Hindlimb muscle (tissue), 1 donor: ENCODE data around the gene CASP3. TPM values are rescaled to one million over a fixed set of nuclear protein-coding genes. Genes with fewer than 3 reads are reported as not detected.
"Not testable (repeated sequence)": the region's sequence is repeated elsewhere in the genome, so short reads cannot be mapped to it uniquely, and the experiment has no call there.

ENCODE experiments used
- DNase-seq: peaks from one replicate; pipeline ENCODE4 v3.0.0-alpha.2; 2013
- polyA plus RNA-seq: library from polyadenylated mRNA; unstranded; fragments of 120-200 nt; gene quantifications from one replicate; pipeline ENCODE4 v1.2.1, GENCODE V29; 2013; ENCODE audit not compliant: insufficient read length

Gene CASP3
- polyA plus RNA-seq, 1 donor, result 39.6 TPM

GRCh38 chr4:184628103-184628502 is 21.1 kb downstream of the CASP3 start:
- DNase-seq, result no peak

- not testable (repeated sequence) for DNase-seq
Observed at GRCh38 chr4:184625783-184626596, 23.3 kb downstream of the CASP3 start.

- DNase-seq, result no peak
Observed at GRCh38 chr4:184624972-184625554, 24.2 kb downstream of the CASP3 start.

DNA sequence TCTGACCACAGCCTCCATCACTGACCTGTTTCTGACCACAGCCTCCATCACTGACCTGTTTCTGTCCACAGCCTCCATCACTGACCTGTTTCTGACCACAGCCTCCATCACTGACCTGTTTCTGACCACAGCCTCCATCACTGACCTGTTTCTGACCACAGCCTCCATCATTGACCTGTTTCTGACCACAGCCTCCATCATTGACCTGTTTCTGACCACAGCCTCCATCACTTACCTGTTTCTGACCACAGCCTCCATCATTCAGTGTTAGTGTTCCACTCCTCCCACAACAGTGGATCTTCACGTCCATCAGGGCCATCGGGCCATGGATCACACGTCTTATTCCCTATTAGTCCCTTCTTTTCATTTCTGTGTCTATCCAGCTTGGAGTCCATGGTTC is 24.7 kb downstream of the CASP3 start:
- not testable (repeated sequence) for DNase-seq

DNA sequence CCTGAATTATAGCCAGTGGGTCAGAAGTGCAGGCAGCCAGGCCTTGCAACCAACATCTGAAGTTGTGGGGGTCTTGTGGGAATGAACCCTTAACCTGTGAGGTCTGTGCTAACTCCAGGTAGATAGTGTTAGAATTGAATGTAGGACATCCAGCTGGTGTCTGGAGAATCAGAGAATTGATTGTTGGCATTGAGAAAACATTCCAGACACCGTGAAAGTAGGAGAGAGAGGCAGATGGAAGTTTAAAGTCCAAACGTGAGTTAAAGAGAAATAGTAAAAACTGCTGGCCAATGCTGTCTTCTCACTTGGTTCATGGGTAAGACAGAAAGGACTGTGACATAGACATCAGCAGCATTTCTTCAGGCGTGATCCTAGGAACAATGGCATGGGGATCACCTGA is 27.7 kb downstream of the CASP3 start:
- DNase-seq, result no peak

- DNase-seq, result no peak
Observed at GRCh38 chr4:184620212-184620867, 28.9 kb downstream of the CASP3 start.

- no peak for DNase-seq
Observed at GRCh38 chr4:184617600-184618196, 31.5 kb downstream of the CASP3 start.

GRCh38 chr4:184616633-184617551 is 32.4 kb downstream of the CASP3 start:
- DNase-seq, result no peak

DNA sequence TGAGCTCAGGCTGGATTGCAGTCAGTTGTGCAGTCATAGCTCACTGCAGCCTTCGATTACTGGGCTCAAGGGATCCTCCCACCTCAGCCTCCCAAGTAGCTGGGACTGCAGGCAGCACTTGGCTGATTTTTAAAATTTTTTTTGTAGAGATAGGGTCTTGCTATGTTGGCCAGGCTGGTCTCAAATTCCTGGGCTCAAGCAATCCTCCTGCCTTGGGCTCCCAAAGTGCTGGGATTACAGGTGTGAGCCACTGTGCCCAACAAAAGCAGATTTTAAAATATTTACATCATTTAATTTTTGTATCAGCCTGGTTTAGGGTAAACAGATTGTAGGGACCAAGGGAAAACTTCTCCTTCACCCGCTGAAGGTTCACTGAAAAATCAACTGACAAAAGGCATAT is 33.1 kb downstream of the CASP3 start:
- not testable (repeated sequence) for DNase-seq

GRCh38 chr4:184614509-184614908 is 34.7 kb downstream of the CASP3 start:
- DNase-seq, result no peak

DNA sequence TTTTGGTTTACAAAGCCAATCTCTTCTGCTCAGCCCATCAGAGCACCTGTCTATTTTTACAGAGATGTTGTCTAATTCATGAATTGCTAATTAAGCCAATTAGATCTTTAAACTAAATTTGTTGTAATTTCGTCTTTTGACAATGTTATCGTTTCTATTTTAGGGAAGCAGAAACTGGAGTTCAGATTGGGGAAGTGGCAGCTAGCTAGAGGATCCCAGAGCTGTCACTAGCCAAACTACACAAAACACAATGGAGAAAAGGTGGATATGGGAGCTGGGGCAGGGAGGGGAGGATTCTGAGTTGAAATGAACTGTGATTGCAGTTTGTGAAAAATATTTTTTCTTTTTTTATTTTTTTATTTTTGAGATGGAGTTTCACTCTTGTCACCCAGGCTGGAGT is 35.8 kb downstream of the CASP3 start:
- no peak for DNase-seq

- DNase-seq, result no peak
Observed at GRCh38 chr4:184612074-184612473, 37.2 kb downstream of the CASP3 start.

GRCh38 chr4:184607429-184607828 is 41.8 kb downstream of the CASP3 start:
- DNase-seq, result not testable (repeated sequence)

DNA sequence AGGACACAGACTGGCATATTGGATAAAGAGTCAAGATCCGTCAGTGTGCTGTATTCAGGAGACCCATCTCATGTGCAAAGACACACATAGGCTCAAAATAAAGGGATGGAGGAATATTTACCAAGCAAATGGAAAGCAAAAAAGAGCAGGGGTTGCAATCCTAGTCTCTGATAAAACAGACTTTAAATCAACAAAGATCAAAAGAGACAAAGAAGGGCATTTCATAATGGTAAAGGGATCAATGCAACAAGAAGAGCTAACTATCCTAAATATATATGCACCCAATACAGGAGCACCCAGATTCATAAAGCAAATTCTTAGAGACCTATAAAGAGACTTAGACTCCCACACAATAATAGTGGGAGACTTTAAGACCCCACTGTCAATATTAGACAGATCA is 46.4 kb downstream of the CASP3 start:
- DNase-seq, result not testable (repeated sequence)

DNA sequence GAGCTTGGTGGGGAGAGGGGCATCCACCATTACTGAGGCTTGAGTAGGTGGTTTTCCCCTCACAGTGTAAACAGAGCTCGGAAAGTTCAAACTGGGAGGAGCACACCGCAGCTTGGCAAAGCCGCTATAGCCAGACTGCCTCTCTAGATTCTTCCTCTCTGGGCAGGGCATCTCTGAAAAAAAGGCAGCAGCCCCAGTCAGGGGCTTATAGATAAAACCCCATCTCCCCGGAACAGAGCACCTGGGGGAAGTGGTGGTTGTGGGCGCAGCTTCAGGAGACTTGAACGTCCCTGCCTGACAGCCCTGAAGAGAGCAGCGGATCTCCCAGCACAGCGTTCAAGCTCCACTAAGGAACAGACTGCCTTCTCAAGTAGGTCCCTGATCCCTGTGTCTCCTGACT is 48.3 kb downstream of the CASP3 start:
- not testable (repeated sequence) for DNase-seq

DNA sequence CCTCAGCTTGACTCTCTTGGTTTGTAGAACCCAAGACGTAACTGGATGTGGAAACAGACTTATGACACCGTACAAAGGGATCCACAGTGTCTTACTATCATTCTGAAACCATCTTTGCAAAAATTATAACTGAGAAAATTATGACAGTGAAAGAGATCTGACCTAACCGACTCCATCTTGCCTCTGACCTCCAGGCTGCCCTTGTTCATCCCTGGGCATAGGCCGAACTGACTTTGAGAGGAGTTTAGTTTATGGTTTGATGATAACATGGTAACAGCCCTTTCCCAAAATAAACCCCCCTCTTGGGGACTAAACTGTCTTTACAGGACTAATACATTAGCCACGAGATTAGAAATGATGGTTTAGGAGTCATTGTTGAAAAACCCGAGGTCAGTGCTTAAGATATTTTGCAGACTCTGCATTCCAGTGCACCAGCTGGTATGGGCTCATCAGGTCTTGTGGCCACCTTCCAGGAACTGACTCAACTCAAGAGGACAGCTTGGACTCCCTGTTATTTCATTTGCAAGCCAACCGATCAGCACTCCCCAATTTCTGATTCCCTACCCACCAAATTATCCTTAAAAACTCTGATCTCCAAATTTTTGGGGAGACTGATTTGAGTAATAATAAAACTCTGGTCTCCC is 49.6 kb downstream of the CASP3 start:
- DNase-seq, result no peak

DNA sequence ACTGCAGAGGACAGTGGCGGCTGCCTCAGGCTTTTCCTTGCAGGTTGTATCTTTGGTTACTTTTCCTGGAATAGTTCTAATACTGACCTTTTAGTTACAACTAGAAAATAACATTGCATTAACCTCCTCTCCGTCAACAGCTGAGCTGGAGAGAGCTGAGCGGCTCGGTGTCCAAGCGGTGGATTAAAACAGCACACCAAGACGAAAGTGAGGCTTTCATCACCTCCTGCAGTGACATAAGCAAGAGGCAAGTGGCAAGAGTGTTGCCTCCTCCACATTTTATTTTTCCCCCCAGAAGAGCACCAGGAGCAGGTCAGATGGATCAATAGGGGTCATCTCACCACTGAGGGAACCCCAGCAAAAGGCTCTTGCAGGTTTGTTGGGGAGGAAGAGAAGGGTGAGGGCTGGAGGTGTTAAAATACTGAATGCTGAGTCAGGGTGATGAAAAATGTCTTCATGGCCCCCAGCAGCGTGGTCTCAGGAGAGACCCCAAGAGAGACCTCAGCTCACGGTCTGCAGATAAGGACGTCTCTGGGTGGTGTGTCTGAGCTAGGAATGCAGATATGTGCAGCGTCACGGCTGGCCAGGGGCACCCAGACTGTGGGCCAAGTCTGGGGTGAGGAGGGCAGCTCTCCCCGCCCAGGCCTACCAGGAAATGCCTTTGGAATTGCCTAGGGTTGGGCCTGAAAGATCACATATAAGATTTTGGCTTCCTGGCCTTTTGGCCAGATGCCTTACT is 50.3 kb downstream of the CASP3 start:
- DNase-seq, result no peak

- no peak for DNase-seq
Observed at GRCh38 chr4:184596617-184597185, 52.5 kb downstream of the CASP3 start.

GRCh38 chr4:184596044-184596616 is 53.1 kb downstream of the CASP3 start:
- no peak for DNase-seq

GRCh38 chr4:184595430-184595829 is 53.8 kb downstream of the CASP3 start:
- DNase-seq, result no peak
